ENCODE data around the gene MYH2.

MYH2 gene

GRCh38 chr17:10474536-10474935 is 74.9 kb downstream of the MYH2 start:
- no peak for DNase-seq (ENCODE audit: low read depth)
- no peak overlapping the region for H3K4me3 ChIP-seq (ENCODE audit: low read length)
- TF ChIP-seq CTCF (conservative IDR thresholded peaks at IDR 0.05; ENCODE audit: low read length) = no peak

GRCh38 chr17:10471858-10472257 is 77.6 kb downstream of the MYH2 start:
- H3K4me3 ChIP-seq (ENCODE audit: low read length) = no peak overlapping the region
- peak; percentile 23 for DNase-seq (ENCODE audit: low read depth)
- TF ChIP-seq CTCF (conservative IDR thresholded peaks at IDR 0.05; ENCODE audit: low read length) = no peak
